PC-3 (cell line): ENCODE results near the gene CPLX1.

ENCODE experiments used
- CTCF ChIP-seq: fragments of 300-600 bp; sonication (generic); conservative IDR thresholded peaks from 2 replicates; pipeline ENCODE4 v1.5.1; 2017; ENCODE audit warnings: antibody characterized with exemption, low read depth, mild to moderate bottlenecking, low read length
- EZH2phosphoT487 ChIP-seq: fragments of 300-600 bp; sonication (generic); IDR thresholded peaks from 2 replicates; pipeline ENCODE4 v1.6.1; 2018; ENCODE audit warnings: mild to moderate bottlenecking, antibody characterized with exemption, low read length, borderline replicate concordance

DNA sequence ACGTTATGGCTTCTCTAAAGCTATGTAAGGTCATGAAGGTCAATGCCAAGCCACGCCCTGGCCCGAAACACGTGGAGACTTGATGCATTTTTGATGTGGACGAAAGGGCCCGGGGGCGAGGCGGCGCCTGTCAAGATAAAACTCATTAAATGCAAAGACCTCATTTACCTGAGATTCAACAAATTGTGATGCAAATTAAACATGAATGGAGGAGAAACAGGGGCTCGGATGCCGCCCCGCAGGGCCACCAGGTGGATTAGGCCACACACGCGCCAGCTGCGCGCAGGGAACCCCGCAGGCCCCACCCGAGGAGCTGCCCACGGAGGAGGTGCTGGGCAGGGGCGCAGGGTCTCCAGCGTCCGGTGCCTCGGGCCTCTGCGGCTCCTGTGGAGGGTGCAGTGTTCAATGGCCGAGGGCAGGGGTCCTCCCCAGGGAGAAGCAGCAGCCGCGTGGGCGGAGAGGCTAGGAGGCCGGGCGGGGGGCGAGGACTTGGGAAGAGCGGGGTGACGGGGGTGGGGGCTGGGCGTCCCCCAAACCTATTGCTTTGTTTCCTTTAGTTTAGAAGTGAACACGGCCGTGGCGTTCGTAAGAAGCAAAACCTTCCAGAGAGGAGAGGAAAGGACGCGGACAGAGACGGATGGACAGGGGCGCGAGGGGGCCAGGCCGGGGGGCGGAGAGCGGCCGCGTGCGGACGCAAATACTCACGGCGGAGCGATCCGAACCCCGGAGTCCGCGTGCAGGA lies 40.4 kb downstream of the CPLX1 start:
- TF ChIP-seq EZH2phosphoT487 (no peak), CTCF (no peak)
